MCF 10A (cell line): ENCODE data around the gene FBN1. TPM values are rescaled to one million over a fixed set of nuclear protein-coding genes. Genes with fewer than 3 reads are reported as not detected.

Experiments
- BruUV-seq: library from RNA; stranded (reverse); fragments of 400-500 nt; replicated peaks from 2 replicates; lab custom pipeline; 2021; lab: Mats Ljungman, UMichigan
- CTCF ChIA-PET: fragments of 300-600 bp; sonication (Branson Sonifier 250); formaldehyde crosslinking; extraction: SDS; loops from one replicate; lab custom pipeline; 2021; ENCODE audit warnings: antibody characterized with exemption, inconsistent platforms; lab: Yijun Ruan, JAX
- POLR2A ChIA-PET: fragments of 300-600, 350-650 bp; sonication (Branson Sonifier 250); formaldehyde crosslinking; extraction: SDS; loops from one replicate; lab custom pipeline; 2020; ENCODE audit warnings: antibody characterized with exemption, inconsistent platforms; lab: Yijun Ruan, JAX
- DNase-seq: peaks from one replicate; pipeline ENCODE4 v3.0.0-alpha.2; 2018; ENCODE audit not compliant: unreplicated experiment
- H3K27ac Mint-ChIP-seq: one replicate; pipeline ENCODE4 v1.8.0; 2022; ENCODE audit warnings: mild to moderate bottlenecking, low read depth, mixed read lengths; ENCODE audit not compliant: unreplicated experiment
- H3K27me3 Mint-ChIP-seq: one replicate; pipeline ENCODE4 v1.8.0; 2022; ENCODE audit warnings: mixed read lengths; ENCODE audit not compliant: insufficient read depth, unreplicated experiment
- H3K36me3 Mint-ChIP-seq: one replicate; pipeline ENCODE4 v1.8.0; 2022; ENCODE audit warnings: mild to moderate bottlenecking, moderate library complexity, mixed read lengths; ENCODE audit not compliant: insufficient read depth, unreplicated experiment
- H3K4me1 Mint-ChIP-seq: one replicate; pipeline ENCODE4 v1.8.0; 2022; ENCODE audit warnings: mixed read lengths; ENCODE audit not compliant: insufficient read depth, unreplicated experiment
- H3K4me3 Mint-ChIP-seq: one replicate; pipeline ENCODE4 v1.8.0; 2022; ENCODE audit warnings: mild to moderate bottlenecking, moderate library complexity, mixed read lengths; ENCODE audit not compliant: unreplicated experiment
- H3K9me3 Mint-ChIP-seq: one replicate; pipeline ENCODE4 v1.8.0; 2022; ENCODE audit warnings: mixed read lengths; ENCODE audit not compliant: unreplicated experiment
- CTCF ChIP-seq: fragments of 200-600 bp; IDR thresholded peaks from one replicate; pipeline ENCODE4 v1.8.0; 2022; ENCODE audit warnings: antibody characterized with exemption, mild to moderate bottlenecking; ENCODE audit not compliant: unreplicated experiment
- intact Hi-C: fragments of 100-400 bp; cut with micrococcal nuclease; formaldehyde crosslinking; loops from 2 replicates; pipeline ENCODE4 v1.14.1; 2022
- total RNA-seq: library from RNA; stranded (reverse); gene quantifications from 2 replicates; pipeline ENCODE4 v1.2.3, GENCODE V29; 2022

FBN1 gene
- total RNA-seq, 1 experiment from 2014 or later, result 14.3 TPM

- no peak for TF ChIP-seq CTCF
- Mint-ChIP-seq H3K9me3 (no peaks in the 10 kb centered on the region), H3K4me3 (no peak overlapping the region), H3K4me1 (peaks cover 21% of the 10 kb centered on the region), H3K27ac (no peak overlapping the region), H3K36me3 (no peaks in the 10 kb centered on the region), H3K27me3 (no peaks in the 10 kb centered on the region)
- intact Hi-C loops, result no loop called here
- CTCF ChIA-PET, result interaction anchor here (1.4 kb wide), 1 partner anchor 25 kb away, joined by 5 read pairs; no protein-coding TSS in a partner anchor
- no TSS peak for BruUV-seq
- no peak for DNase-seq
- POLR2A ChIA-PET, result interaction anchor here (0.6 to 1.5 kb wide), 3 partner anchors 9 to 428 kb away, joined by 3 to 8 read pairs (median 3); partner anchors contain the start of gene CEP152
Measured at GRCh38 chr15:48383031-48383430, 262.5 kb downstream of the FBN1 start.

- Mint-ChIP-seq H3K9me3 (no peaks in the 10 kb centered on the region), H3K27ac (no peak overlapping the region), H3K4me3 (no peak overlapping the region), H3K4me1 (peaks cover 21% of the 10 kb centered on the region), H3K36me3 (no peaks in the 10 kb centered on the region), H3K27me3 (no peaks in the 10 kb centered on the region)
- ChIA-PET CTCF (no interaction called here), POLR2A (interaction anchor here (1.5 kb wide), 1 partner anchor 10 kb away, joined by 8 read pairs; no protein-coding TSS in a partner anchor)
- DNase-seq, result no peak
- no TSS peak for BruUV-seq
- no peak for TF ChIP-seq CTCF
- intact Hi-C loops, result no loop called here
Measured at GRCh38 chr15:48381861-48382260, 263.6 kb downstream of the FBN1 start.

GRCh38 chr15:48380198-48380597 lies 265.3 kb downstream of the FBN1 start:
- POLR2A ChIA-PET, result interaction anchor here (0.6 to 0.8 kb wide), 2 partner anchors 111 to 429 kb away, joined by 3 to 4 read pairs; no protein-coding TSS in a partner anchor
- CTCF ChIA-PET, result interaction anchor here (1.5 kb wide), 1 partner anchor 19 kb away, joined by 3 read pairs; no protein-coding TSS in a partner anchor
- H3K27me3 Mint-ChIP-seq, result no peaks in the 10 kb centered on the region
- H3K4me1 Mint-ChIP-seq, result peaks cover 13% of the 10 kb centered on the region
- H3K27ac Mint-ChIP-seq, result no peak overlapping the region
- H3K36me3 Mint-ChIP-seq, result no peaks in the 10 kb centered on the region
- H3K9me3 Mint-ChIP-seq, result no peaks in the 10 kb centered on the region
- intact Hi-C loops, result no loop called here
- no peak for DNase-seq
- no peak overlapping the region for H3K4me3 Mint-ChIP-seq
- TF ChIP-seq CTCF, result no peak
- BruUV-seq, result no TSS peak

DNA sequence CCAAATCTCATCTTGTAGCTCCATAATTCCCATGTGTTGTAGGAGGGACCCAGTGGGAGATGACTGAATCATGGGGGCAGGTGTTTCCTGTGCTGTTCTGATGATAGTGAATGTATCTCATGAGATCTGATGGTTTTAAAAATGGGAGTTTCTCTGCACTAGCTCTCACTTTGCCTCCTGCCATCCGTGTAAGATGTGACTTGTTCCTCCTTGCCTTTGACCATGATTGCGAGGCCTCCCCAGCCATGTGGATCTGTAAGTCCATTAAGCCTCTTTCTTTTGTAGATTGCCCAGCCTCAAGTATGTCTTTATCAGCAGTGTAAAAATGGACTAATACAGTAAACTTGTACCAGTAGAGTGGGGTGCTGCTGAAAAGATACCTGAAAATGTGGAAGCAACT lies 269.7 kb downstream of the FBN1 start:
- CTCF ChIA-PET, result interaction anchor here (2.8 kb wide), 1 partner anchor 17 kb away, joined by 17 read pairs; no protein-coding TSS in a partner anchor

More for the DNA sequence above, 269.7 kb downstream of the FBN1 start:
- no TSS peak for BruUV-seq
- Mint-ChIP-seq H3K4me3 (no peak overlapping the region), H3K36me3 (no peaks in the 10 kb centered on the region), H3K27ac (no peak overlapping the region), H3K9me3 (no peaks in the 10 kb centered on the region), H3K4me1 (peaks cover 12% of the 10 kb centered on the region), H3K27me3 (no peaks in the 10 kb centered on the region)
- POLR2A ChIA-PET, result interaction anchor here (1.3 to 2.3 kb wide), 2 partner anchors 9 to 265 kb away, joined by 5 to 8 read pairs; no protein-coding TSS in a partner anchor
- no peak for DNase-seq
- TF ChIP-seq CTCF, result no peak
- intact Hi-C loops, result no loop called here
